Endodermal cell (in vitro differentiated cells): ENCODE data around the gene GPR15LG. TPM values are rescaled to one million over a fixed set of nuclear protein-coding genes. Genes with fewer than 3 reads are reported as not detected.

Source experiments
- DNase-seq: peaks from one replicate; pipeline ENCODE4 v3.0.0-alpha.2; 2017
- H3K27ac ChIP-seq: 2 replicates; pipeline ENCODE4 v1.5.1; 2013; ENCODE audit warnings: mild to moderate bottlenecking, low read depth, low read length, moderate library complexity
- H3K27me3 ChIP-seq: 2 replicates; pipeline ENCODE4 v1.6.1; 2013; ENCODE audit warnings: mild to moderate bottlenecking, low read length, moderate library complexity; ENCODE audit not compliant: insufficient read depth, control insufficient read depth, poor library complexity, severe bottlenecking
- H3K36me3 ChIP-seq: 2 replicates; pipeline ENCODE4 v1.7.0; 2013; ENCODE audit warnings: mild to moderate bottlenecking, low read length, moderate library complexity; ENCODE audit not compliant: control insufficient read depth, insufficient read depth
- H3K4me1 ChIP-seq: one replicate; pipeline ENCODE4 v1.7.0; 2013; ENCODE audit warnings: low read length; ENCODE audit not compliant: control insufficient read depth, insufficient read depth
- H3K4me3 ChIP-seq: 2 replicates; pipeline ENCODE4 v1.5.1; 2013; ENCODE audit warnings: mild to moderate bottlenecking, low read length, moderate library complexity
- H3K9ac ChIP-seq: 2 replicates; pipeline ENCODE4 v1.6.1; 2013; ENCODE audit warnings: mild to moderate bottlenecking, low read length, moderate library complexity; ENCODE audit not compliant: poor library complexity, severe bottlenecking; ENCODE audit errors: extremely low read depth
- H3K9me3 ChIP-seq: 2 replicates; pipeline ENCODE4 v1.6.1; 2013; ENCODE audit warnings: mild to moderate bottlenecking, low read length, moderate library complexity; ENCODE audit not compliant: control insufficient read depth
- H3K27ac Mint-ChIP-seq: 2 replicates; pipeline ENCODE4 v1.8.0; 2020; ENCODE audit warnings: mixed read lengths
- H3K27me3 Mint-ChIP-seq: 2 replicates; pipeline ENCODE4 v1.8.0; 2021; ENCODE audit warnings: mild to moderate bottlenecking, mixed read lengths; ENCODE audit not compliant: insufficient read depth
- H3K36me3 Mint-ChIP-seq: 2 replicates; pipeline ENCODE4 v1.8.0; 2020; ENCODE audit warnings: low read depth, mixed read lengths
- H3K4me1 Mint-ChIP-seq: 2 replicates; pipeline ENCODE4 v1.8.0; 2020; ENCODE audit warnings: mixed read lengths
- H3K4me3 Mint-ChIP-seq: 2 replicates; pipeline ENCODE4 v1.8.0; 2020; ENCODE audit warnings: mild to moderate bottlenecking, moderate library complexity, mixed read lengths
- H3K9me3 Mint-ChIP-seq: 2 replicates; pipeline ENCODE4 v1.8.0; 2020; ENCODE audit warnings: mild to moderate bottlenecking, mixed read lengths
- WGBS, 2 experiments: methylation state at CpG; one replicate each; pipeline versions ENCODE4 v1.1.5 to v1.1.7; 2013; ENCODE audit warnings: missing lambda C conversion rate in 2 of 2, mixed read lengths in 1 of 2; ENCODE audit not compliant: insufficient coverage in 1 of 2, insufficient read length in 1 of 2; 5-methylcytosine and 5-hydroxymethylcytosine counted together
- total RNA-seq, 2 donors: library from RNA; stranded (reverse); fragmentation: NEBNext Ultra II Directional in 1 of 2; extraction: Animal tissue kit (Norgen Biotek cat#: 25700) in 1 of 2; gene quantifications; 2 replicates in 1 of 2; 3 replicates in 1 of 2; pipeline ENCODE4 v1.2.1, GENCODE V29; 2021
- TF ChIP-seq, protein P1 (sequence below): fragments of 200-600 bp; sonication (generic); conservative IDR thresholded peaks from 2 replicates; pipeline ENCODE4 v1.5.0; 2021; ENCODE audit warnings: antibody characterized with exemption, mild to moderate bottlenecking

The GPR15LG gene
- total RNA-seq, 2 donors from 2014 or later, result not detected

DNA sequence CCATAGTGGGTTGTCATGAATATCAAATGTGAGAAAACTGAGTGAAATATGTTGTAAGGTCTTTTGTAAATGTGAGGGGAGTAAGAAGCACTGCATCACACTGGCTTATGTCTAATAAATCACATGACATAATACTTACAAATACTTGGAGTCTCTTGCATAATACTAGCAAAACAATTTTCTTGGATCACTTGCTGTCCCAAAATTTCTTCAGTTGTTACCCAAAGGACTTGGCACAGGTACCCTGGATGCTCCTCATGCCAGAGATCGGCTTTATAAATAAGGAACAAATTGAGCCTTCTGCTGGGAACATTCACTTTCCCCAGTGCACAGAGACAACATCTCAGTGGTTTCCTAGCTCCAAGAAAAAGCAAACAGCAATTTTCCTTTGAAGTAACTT lies 56.8 kb downstream of the GPR15LG start:
- Mint-ChIP-seq H3K4me1 (no peaks in the 10 kb centered on the region), H3K36me3 (no peaks in the 10 kb centered on the region), H3K4me3 (no peak overlapping the region), H3K9me3 (no peaks in the 10 kb centered on the region), H3K27ac (no peak overlapping the region), H3K27me3 (peaks cover 24% of the 10 kb centered on the region)
- no peaks in the 10 kb centered on the region for H3K4me1 ChIP-seq
- H3K9me3 ChIP-seq, result no peaks in the 10 kb centered on the region
- H3K9ac ChIP-seq, result no peak overlapping the region
- DNase-seq, result no peak
- no peak overlapping the region for H3K4me3 ChIP-seq
- no peak overlapping the region for H3K27ac ChIP-seq
- TF ChIP-seq, protein P1, sequence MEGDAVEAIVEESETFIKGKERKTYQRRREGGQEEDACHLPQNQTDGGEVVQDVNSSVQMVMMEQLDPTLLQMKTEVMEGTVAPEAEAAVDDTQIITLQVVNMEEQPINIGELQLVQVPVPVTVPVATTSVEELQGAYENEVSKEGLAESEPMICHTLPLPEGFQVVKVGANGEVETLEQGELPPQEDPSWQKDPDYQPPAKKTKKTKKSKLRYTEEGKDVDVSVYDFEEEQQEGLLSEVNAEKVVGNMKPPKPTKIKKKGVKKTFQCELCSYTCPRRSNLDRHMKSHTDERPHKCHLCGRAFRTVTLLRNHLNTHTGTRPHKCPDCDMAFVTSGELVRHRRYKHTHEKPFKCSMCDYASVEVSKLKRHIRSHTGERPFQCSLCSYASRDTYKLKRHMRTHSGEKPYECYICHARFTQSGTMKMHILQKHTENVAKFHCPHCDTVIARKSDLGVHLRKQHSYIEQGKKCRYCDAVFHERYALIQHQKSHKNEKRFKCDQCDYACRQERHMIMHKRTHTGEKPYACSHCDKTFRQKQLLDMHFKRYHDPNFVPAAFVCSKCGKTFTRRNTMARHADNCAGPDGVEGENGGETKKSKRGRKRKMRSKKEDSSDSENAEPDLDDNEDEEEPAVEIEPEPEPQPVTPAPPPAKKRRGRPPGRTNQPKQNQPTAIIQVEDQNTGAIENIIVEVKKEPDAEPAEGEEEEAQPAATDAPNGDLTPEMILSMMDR, result no peak
- peaks cover 41% of the 10 kb centered on the region for H3K27me3 ChIP-seq
- no peaks in the 10 kb centered on the region for H3K36me3 ChIP-seq
- 91 to 100% methylated on average over 1 of the region's 1 CpG for WGBS, 2 experiments

DNA sequence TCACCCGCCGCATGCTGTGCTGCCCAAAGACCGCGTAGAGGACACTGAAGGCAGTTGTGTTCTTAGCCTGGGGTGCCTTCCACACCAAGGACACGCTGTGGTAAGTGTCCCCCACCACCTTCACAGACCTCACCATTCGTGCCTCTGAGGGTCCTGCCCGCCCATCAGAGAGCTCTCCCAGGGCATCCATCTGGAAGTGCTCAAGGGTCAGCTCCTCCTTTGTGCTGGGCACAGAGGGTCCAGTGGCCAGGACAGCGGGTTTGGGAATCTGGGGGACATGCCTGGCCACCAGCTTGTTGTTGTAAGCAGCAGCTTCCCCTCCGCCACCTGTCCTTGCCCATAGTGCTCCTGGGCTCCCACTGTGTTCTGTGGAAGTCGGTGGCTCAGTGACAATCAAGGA lies 58.8 kb downstream of the GPR15LG start:
- Mint-ChIP-seq H3K4me3 (no peak overlapping the region), H3K36me3 (no peaks in the 10 kb centered on the region), H3K27ac (no peak overlapping the region), H3K27me3 (peaks cover 27% of the 10 kb centered on the region), H3K4me1 (peaks cover 4% of the 10 kb centered on the region), H3K9me3 (no peaks in the 10 kb centered on the region)
- H3K27me3 ChIP-seq, result peaks cover 32% of the 10 kb centered on the region
- no peaks in the 10 kb centered on the region for H3K4me1 ChIP-seq
- no peak for DNase-seq
- H3K27ac ChIP-seq, result no peak overlapping the region
- TF ChIP-seq, protein P1, result no peak
- WGBS, 2 experiments, result 89 to 91% methylated on average over 8 to 10 of the region's 10 CpGs
- H3K4me3 ChIP-seq, result no peak overlapping the region
- no peaks in the 10 kb centered on the region for H3K9me3 ChIP-seq
- H3K36me3 ChIP-seq, result no peaks in the 10 kb centered on the region
- H3K9ac ChIP-seq, result no peak overlapping the region

DNA sequence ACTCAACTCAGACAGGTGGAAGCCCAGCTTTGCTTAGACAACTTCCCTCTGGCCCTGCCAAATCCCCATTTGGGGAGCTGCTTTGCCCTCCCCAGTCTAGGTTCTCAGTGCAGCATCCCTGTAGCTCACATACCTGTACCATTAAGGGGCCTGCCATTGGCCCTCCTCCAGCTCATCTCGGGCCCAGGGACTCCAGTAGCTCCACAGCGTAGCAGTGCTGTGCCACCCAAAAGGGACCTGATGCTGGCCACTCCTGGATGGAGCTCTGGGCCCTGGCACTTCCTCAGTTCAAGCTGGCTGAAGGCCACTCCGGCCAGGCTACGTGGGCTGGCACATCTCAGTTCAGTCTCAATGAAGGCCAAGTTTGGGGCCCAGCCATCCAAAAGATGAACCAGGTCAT lies 60.3 kb downstream of the GPR15LG start:
- TF ChIP-seq, protein P1, result no peak
- no peaks in the 10 kb centered on the region for H3K36me3 Mint-ChIP-seq
- peaks cover 4% of the 10 kb centered on the region for H3K4me1 Mint-ChIP-seq
- no peak overlapping the region for H3K4me3 ChIP-seq
- no peak overlapping the region for H3K27ac Mint-ChIP-seq
- H3K27me3 ChIP-seq, result peaks cover 18% of the 10 kb centered on the region
- WGBS, 2 experiments, result 85 to 94% methylated on average over 2 to 4 of the region's 4 CpGs
- DNase-seq, result no peak
- peaks cover 29% of the 10 kb centered on the region for H3K27me3 Mint-ChIP-seq
- no peaks in the 10 kb centered on the region for H3K36me3 ChIP-seq
- no peak overlapping the region for H3K27ac ChIP-seq
- H3K9me3 Mint-ChIP-seq, result no peaks in the 10 kb centered on the region
- H3K4me1 ChIP-seq, result no peaks in the 10 kb centered on the region
- no peak overlapping the region for H3K9ac ChIP-seq
- no peak overlapping the region for H3K4me3 Mint-ChIP-seq
- no peaks in the 10 kb centered on the region for H3K9me3 ChIP-seq
